ENCODE results near the gene NR4A2.
"Not testable (repeated sequence)": the region's sequence is repeated elsewhere in the genome, so short reads cannot be mapped to it uniquely, and the experiment has no call there.

The NR4A2 gene

GRCh38 chr2:156321243-156321904 lies 11.1 kb downstream of the NR4A2 start:
- no peak for DNase-seq (ENCODE audit: low read depth)

DNA sequence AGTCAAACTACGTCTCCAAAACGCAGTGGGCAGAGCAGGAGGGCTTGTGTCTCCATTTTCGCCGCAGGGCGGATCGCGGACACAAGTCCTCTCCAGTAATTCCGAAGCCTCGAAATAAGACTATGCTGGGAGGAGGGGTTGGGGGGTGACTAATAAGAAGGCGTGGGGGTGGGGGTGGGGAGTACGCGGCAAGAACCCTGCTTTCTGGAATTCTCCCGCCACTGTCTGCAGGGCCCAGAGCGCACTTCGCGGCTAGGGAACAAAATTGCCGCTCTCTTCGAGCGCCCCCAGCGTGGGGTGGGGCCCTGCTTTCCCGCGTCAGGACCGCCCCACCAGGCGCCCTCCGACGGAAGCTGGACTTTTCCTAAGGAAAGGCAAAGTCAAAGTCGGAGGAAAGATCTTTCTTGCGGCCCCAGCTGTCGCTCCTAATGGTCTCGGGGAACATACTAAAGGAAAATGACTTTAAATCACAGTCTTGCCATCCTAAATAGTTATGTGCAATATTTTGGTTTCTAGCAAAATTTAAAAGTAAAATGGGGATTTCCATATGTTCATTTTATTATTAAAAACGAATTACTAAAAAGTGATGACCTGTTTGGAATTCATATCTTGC lies 11.9 kb downstream of the NR4A2 start:
- no peak for DNase-seq (ENCODE audit: low read depth)

DNA sequence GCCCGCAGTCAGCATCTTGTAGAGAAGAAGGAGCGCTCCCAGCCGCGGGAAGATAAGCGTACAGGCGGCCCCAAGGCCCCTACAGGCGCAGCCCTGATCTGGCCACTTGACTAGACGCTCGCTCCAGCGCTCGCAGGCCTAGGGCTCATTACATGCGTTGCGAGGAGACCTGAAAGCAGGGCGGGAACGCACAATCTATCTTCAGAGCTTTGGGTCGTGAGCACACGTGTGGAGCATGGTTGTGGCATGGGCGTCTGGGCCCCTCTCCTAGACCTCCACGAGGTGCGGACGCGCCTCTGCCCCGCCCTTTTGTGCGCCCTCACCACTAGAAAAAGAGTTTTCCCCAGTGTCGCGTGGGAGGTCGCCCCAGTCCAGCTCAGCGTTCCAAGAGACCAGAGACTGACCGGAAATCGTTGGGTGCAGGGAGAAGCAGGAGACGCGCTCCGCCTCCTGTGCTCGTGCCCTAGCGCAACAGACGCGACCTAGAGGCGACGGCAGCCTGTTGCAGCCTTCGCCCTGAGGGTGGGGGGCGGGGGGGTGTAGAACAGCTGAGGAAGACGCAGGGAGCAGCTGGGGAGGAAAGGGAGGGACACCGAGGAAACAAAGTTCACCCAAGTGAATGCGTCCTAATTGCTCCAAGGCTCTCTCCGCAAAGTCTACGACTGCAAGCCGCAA lies 12.6 kb downstream of the NR4A2 start:
- no peak for DNase-seq (ENCODE audit: low read depth)

DNA sequence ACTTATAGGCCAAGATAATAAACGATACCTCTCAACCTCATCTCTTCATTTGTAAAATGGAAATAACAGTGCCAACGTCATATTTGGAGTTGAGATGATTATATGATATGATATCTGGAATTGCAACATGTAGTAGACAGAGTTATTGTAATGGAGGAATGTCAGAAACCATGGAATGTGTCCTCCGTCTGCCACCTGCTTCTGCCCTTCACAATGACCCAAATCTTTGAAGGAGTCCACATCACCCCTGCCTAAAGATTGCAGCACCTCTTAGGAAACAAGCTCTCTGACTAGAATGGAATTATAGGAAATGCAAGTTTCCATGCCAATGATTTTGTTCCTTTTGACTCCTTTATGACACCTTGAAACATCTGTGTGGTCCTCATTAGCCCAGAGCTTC lies 14.9 kb downstream of the NR4A2 start:
- no peak for DNase-seq (ENCODE audit: low read depth)

DNA sequence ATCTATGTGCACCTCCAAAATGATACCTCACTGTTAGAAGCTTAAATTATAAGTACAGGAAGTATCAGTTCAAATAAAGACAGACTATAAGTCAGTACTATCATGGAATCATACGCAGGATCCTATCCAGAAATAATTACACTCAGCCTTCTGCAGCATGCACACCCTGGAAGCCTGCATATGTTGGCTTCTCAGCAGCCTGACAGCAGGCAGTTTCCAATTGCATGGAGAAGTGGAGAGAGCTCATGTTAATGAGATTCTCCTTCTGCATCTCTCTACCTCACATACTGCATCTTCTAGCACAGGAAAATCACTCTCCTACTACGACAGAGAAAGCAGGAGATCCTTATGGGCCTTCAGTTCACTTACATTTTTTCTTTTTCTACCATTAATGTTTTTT lies 20.5 kb downstream of the NR4A2 start:
- no peak for DNase-seq (ENCODE audit: low read depth)

- no peak for DNase-seq (ENCODE audit: low read depth)
Observed at GRCh38 chr2:156310773-156311172, 21.7 kb downstream of the NR4A2 start.

- DNase-seq (ENCODE audit: low read depth) = no peak
Observed at GRCh38 chr2:156309917-156310316, 22.6 kb downstream of the NR4A2 start.

DNA sequence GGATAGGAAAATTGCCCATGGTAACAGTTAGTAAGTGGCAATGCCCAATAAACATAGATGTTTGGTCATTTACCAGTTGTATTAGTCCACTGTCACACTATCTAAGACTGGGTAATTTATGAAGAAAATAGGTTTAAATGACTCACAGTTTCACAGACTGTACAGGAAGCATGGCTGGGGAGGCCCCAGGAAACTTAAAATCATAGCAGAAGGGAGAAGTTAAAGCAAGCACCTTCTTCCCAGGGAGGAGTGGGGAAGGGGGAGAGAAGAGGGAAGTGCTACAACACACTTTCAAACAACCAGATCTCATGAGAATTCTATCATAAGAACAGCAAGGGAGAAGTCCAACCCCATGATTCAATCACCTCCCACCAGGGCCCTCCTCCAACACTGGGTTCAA lies 23.4 kb downstream of the NR4A2 start:
- no peak for DNase-seq (ENCODE audit: low read depth)

GRCh38 chr2:156306821-156307220 lies 25.7 kb downstream of the NR4A2 start:
- DNase-seq (ENCODE audit: low read depth) = no peak

DNA sequence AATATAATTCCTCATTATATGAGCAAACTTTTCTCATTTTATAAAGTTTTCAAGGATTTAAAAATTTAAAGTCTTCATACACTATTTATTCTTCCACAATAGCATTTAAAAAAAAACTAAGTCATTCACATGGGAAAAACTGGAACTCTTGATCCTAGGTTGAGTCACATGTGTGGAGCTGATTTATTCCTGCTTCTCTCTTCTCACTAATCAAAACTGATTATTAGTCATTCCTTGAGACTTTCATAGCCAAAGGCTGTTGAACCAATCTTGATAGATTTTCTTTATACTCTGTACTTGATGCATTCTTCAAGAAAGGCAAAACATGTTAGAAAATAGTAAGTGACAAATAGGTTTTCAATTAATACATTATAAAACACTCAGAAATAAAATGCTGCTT lies 27.4 kb downstream of the NR4A2 start:
- no peak for DNase-seq (ENCODE audit: low read depth)

- no peak for DNase-seq (ENCODE audit: low read depth)
Observed at GRCh38 chr2:156300337-156300736, 32.2 kb downstream of the NR4A2 start.

GRCh38 chr2:156294945-156295580 lies 37.5 kb downstream of the NR4A2 start:
- DNase-seq (ENCODE audit: low read depth) = no peak

- DNase-seq (ENCODE audit: low read depth) = not testable (repeated sequence)
Observed at GRCh38 chr2:156293382-156293781, 39.1 kb downstream of the NR4A2 start.

DNA sequence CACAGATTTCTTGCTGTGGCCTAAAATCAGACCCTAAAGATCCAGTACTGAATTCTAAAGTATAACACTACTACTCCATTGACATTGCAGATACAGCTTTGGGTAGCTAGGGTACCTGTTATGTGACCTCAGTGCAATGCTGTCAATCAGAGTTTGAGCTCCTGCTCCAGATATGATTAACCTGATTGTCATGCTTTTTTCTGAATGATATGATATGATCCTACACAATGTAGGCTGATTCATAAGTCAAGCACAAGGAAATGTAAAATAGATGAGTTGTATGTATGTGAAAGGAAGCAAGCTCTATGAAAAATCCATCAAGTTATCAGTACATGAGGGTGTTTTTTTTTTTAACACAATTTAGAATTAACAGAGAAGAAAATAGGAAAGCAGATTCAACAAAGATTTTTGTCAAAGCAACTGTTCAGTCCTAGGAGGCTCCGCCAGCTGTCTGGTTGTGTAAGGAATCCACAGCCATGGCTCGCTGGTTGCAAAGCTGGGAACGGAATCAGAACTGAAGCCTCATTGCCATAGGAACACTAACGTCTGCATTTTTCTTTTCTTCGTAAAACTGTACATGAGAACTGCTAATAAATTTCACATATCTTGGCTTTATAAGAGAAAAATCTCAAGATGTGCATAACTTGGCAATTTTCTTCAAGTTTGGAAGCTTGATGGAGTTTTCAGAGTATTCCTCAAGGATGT lies 52.9 kb downstream of the NR4A2 start:
- DNase-seq (ENCODE audit: low read depth) = no peak
